Endothelial cell of umbilical vein (primary cell): ENCODE results near the gene DAPK2. TPM values are rescaled to one million over a fixed set of nuclear protein-coding genes. Genes with fewer than 3 reads are reported as not detected.

ENCODE experiments used
- BruUV-seq: library from RNA; stranded (reverse); fragments of 400-500 nt; replicated peaks from 2 replicates; lab custom pipeline; 2021; lab: Mats Ljungman, UMichigan
- CTCF ChIA-PET: fragments of 300-600, 350-600 bp; sonication (Branson Sonifier 250); formaldehyde crosslinking; loops from one replicate; lab custom pipeline; 2021; ENCODE audit warnings: antibody characterized with exemption, inconsistent platforms; lab: Charles Lee
- POLR2A ChIA-PET: fragments of 300-600, 350-600 bp; sonication (Branson Sonifier 250); formaldehyde crosslinking; loops from one replicate; lab custom pipeline; 2021; ENCODE audit warnings: antibody characterized with exemption, inconsistent platforms; lab: Charles Lee
- DNase-seq: peaks from one replicate; pipeline ENCODE4 v3.0.0-alpha.2; 2011; ENCODE audit warnings: low read depth, low spot score
- FAIRE-seq: peaks from 2 replicates; lab custom pipeline; 2011; peaks lifted over from hg19 to GRCh38; lab: Jason Lieb, UNC
- H2AFZ ChIP-seq: 2 replicates; pipeline ENCODE4 v1.6.0; 2012; ENCODE audit warnings: low read depth, low read length, control low read depth, inconsistent platforms
- H3K27ac ChIP-seq: 2 replicates; pipeline ENCODE4 v1.5.1; 2011; ENCODE audit warnings: low read depth, mild to moderate bottlenecking, control low read depth, low read length, moderate library complexity; ENCODE audit not compliant: insufficient read depth
- H3K27me3 ChIP-seq, 2 experiments: 2 replicates each; pipeline versions ENCODE4 v1.6.0 to v1.6.1; 2011; ENCODE audit warnings: low read length in 2 of 2, mixed read lengths in 1 of 2; ENCODE audit not compliant: control insufficient read depth in 2 of 2, insufficient read depth in 2 of 2
- H3K36me3 ChIP-seq, 2 experiments: 2 replicates in 1 of 2; 3 replicates in 1 of 2; pipeline ENCODE4 v1.5.1; 2011; ENCODE audit warnings: low read length in 2 of 2, mild to moderate bottlenecking in 1 of 2, moderate library complexity in 1 of 2; ENCODE audit not compliant: control insufficient read depth in 2 of 2, insufficient read depth in 2 of 2; ENCODE audit errors: extremely low read depth in 1 of 2
- H3K4me1 ChIP-seq: 3 replicates; pipeline ENCODE4 v1.5.1; 2011; ENCODE audit warnings: mild to moderate bottlenecking, low read length; ENCODE audit not compliant: control insufficient read depth, insufficient read depth; ENCODE audit errors: extremely low read depth
- H3K4me2 ChIP-seq: 2 replicates; pipeline ENCODE4 v1.6.1; 2011; ENCODE audit warnings: low read length, control low read depth, mixed read lengths; ENCODE audit not compliant: insufficient read depth
- H3K4me3 ChIP-seq, 3 experiments: fragments of 200-600 bp in 1 of 3; sonication (generic), shearing (Covaris generic) in 1 of 3; replicated peaks in 1 of 3; 2 replicates each; pipeline ENCODE4 v1.5.1; 2011 to 2016; ENCODE audit warnings: control low read depth in 3 of 3, low read length in 3 of 3, mild to moderate bottlenecking in 2 of 3, inconsistent platforms in 1 of 3, low read depth in 1 of 3, moderate library complexity in 1 of 3; ENCODE audit not compliant: insufficient read depth in 1 of 3
- H3K79me2 ChIP-seq: 2 replicates; pipeline ENCODE4 v1.6.0; 2012; ENCODE audit warnings: low read length, inconsistent platforms; ENCODE audit not compliant: control insufficient read depth, insufficient read depth
- H3K9ac ChIP-seq: replicated peaks from 2 replicates; pipeline ENCODE3; 2011; ENCODE audit warnings: low read length, control low read depth; ENCODE audit not compliant: insufficient read depth; ENCODE audit errors: extremely low read depth
- H3K9me1 ChIP-seq: replicated peaks from 3 replicates; pipeline ENCODE4 v1.6.0; 2011; ENCODE audit warnings: mild to moderate bottlenecking, low read length; ENCODE audit not compliant: control insufficient read depth, insufficient read depth; ENCODE audit errors: extremely low read depth
- H3K9me3 ChIP-seq: replicated peaks from 2 replicates; pipeline ENCODE4 v1.5.1; 2012; ENCODE audit warnings: low read length, inconsistent platforms; ENCODE audit not compliant: control insufficient read depth, insufficient read depth
- H4K20me1 ChIP-seq: replicated peaks from 2 replicates; pipeline ENCODE3; 2011; ENCODE audit warnings: mild to moderate bottlenecking, low read length; ENCODE audit not compliant: control insufficient read depth, insufficient read depth; ENCODE audit errors: extremely low read depth
- EZH2 ChIP-seq: IDR thresholded peaks from 2 replicates; pipeline ENCODE4 v1.6.1; 2012; ENCODE audit warnings: borderline replicate concordance, low read depth, mild to moderate bottlenecking, moderate library complexity, low read length, inconsistent platforms; ENCODE audit not compliant: severe bottlenecking
- FOS ChIP-seq: IDR thresholded peaks from 2 replicates; pipeline ENCODE4 v1.6.1; 2011; ENCODE audit warnings: mild to moderate bottlenecking, low read length, moderate library complexity, borderline replicate concordance; ENCODE audit not compliant: insufficient read depth
- GATA2 ChIP-seq: IDR thresholded peaks from 2 replicates; pipeline ENCODE4 v1.7.0; 2011; ENCODE audit warnings: low read depth, mild to moderate bottlenecking, moderate library complexity, mixed read lengths, low read length; ENCODE audit not compliant: insufficient read length, insufficient read depth
- JUN ChIP-seq: IDR thresholded peaks from 2 replicates; pipeline ENCODE4 v1.6.1; 2011; ENCODE audit warnings: borderline replicate concordance, low read depth; ENCODE audit not compliant: insufficient read length, insufficient read depth
- MYC ChIP-seq: IDR thresholded peaks from one replicate; pipeline ENCODE4 v1.6.1; 2011; ENCODE audit warnings: mild to moderate bottlenecking, low read depth, low read length
- POLR2A ChIP-seq: IDR thresholded peaks from 2 replicates; pipeline ENCODE4 v1.6.1; 2012; ENCODE audit warnings: low read depth, mild to moderate bottlenecking, control low read depth, low read length
- POLR2AphosphoS5 ChIP-seq: IDR thresholded peaks from 2 replicates; pipeline ENCODE4 v1.6.1; 2012; ENCODE audit warnings: low read depth, mild to moderate bottlenecking, control low read depth, low read length, moderate library complexity; ENCODE audit not compliant: insufficient read depth
- dilution Hi-C: fragments of 300-500 bp; cut with MboI; formaldehyde crosslinking; loops from one replicate; pipeline ENCODE4 v1.15.0; 2019; ENCODE audit warnings: low sequenced_read_pairs; ENCODE audit not compliant: extremely low pct_ligation_motif_present
- intact Hi-C: fragments of 100-400 bp; cut with micrococcal nuclease; formaldehyde crosslinking; loops from one replicate; pipeline ENCODE4 v1.10.0; 2022
- polyA plus RNA-seq, 4 experiments: library from polyadenylated mRNA; depleted of rRNA in 3 of 4; stranded (reverse) in 3 of 4; unstranded in 1 of 4; fragments of >200 nt; gene quantifications; 2 replicates each; pipeline versions ENCODE4 v1.2.1 to v1.2.3, GENCODE V29; 2011 to 2012; ENCODE audit warnings: missing spikeins in 1 of 4
- total RNA-seq: library from RNA; stranded (reverse); gene quantifications from 2 replicates; pipeline ENCODE4 v1.2.3, GENCODE V29; 2021
- TF ChIP-seq, protein P1 (sequence below), 2 donors: IDR thresholded peaks; 1 replicate in 1 of 2; 2 replicates in 1 of 2; pipeline ENCODE4 v1.5.1; 2011; ENCODE audit warnings: low read length in 2 of 2, mild to moderate bottlenecking in 2 of 2, moderate library complexity in 2 of 2, control low read depth in 1 of 2, inconsistent platforms in 1 of 2, low read depth in 1 of 2; ENCODE audit not compliant: insufficient read depth in 1 of 2; ENCODE audit errors: extremely low read depth in 1 of 2
- TF ChIP-seq, protein P2 (sequence below): IDR thresholded peaks from 2 replicates; pipeline ENCODE4 v1.6.1; 2011; ENCODE audit not compliant: insufficient read depth, insufficient read length

Gene DAPK2
- total and polyA plus RNA-seq, 2 donors (not counting 3 experiments of a cell fraction or from before 2014, with no cell fraction given), result 2.8 to 6.7 TPM

DNA sequence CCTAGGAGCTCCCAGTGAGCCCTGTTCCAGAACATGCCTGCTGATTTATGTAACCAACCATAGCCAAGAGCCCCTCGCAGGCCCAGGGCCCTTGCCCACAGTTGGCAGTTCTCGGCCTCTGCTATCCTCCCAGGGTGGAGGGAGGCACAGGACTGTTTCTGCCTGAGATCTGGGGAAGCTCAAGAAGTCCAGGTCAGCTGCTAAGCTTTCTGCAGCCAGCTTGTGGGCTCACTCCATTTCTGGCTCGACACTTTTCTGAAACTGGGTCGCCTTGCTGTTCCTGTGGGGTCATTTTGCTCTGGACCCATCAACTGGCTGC, 140.1 kb downstream of the DAPK2 start:
- no peaks in the 10 kb centered on the region for H3K36me3 ChIP-seq
- H3K4me1 ChIP-seq, result peaks cover 32% of the 10 kb centered on the region
- H3K9me3 ChIP-seq, result no peaks in the 10 kb centered on the region
- H3K9me1 ChIP-seq, result no peaks in the 10 kb centered on the region
- H3K4me2 ChIP-seq, result peak overlapping the region; percentile 7
- H3K79me2 ChIP-seq, result no peaks in the 10 kb centered on the region
- POLR2A ChIA-PET, result no interaction called here
- FAIRE-seq (no peak), DNase-seq (no peak)
- peak overlapping the region; percentile 80 for H3K27ac ChIP-seq
- H3K27me3 ChIP-seq, result no peaks in the 10 kb centered on the region
- H2AFZ ChIP-seq, result peak overlapping the region; percentile 0
- no peaks in the 10 kb centered on the region for H4K20me1 ChIP-seq
- intact Hi-C loops (loop anchor here (5.0 kb wide), 1 partner anchor 36 kb away; no protein-coding TSS in a partner anchor), dilution Hi-C loops (no loop called here)
- no TSS peak for BruUV-seq
- H3K9ac ChIP-seq, result peak overlapping the region; percentile 16
- H3K4me3 ChIP-seq, result no peak overlapping the region
- CTCF ChIA-PET, result interaction anchor here (1.0 to 2.8 kb wide), 6 partner anchors 10 to 163 kb away, joined by 3 to 12 read pairs (median 6); no protein-coding TSS in a partner anchor
- TF ChIP-seq FOS (no peak), POLR2AphosphoS5 (no peak), EZH2 (no peak), JUN (no peak), GATA2 (no peak), POLR2A (no peak), MYC (no peak)
- TF ChIP-seq, protein P1, sequence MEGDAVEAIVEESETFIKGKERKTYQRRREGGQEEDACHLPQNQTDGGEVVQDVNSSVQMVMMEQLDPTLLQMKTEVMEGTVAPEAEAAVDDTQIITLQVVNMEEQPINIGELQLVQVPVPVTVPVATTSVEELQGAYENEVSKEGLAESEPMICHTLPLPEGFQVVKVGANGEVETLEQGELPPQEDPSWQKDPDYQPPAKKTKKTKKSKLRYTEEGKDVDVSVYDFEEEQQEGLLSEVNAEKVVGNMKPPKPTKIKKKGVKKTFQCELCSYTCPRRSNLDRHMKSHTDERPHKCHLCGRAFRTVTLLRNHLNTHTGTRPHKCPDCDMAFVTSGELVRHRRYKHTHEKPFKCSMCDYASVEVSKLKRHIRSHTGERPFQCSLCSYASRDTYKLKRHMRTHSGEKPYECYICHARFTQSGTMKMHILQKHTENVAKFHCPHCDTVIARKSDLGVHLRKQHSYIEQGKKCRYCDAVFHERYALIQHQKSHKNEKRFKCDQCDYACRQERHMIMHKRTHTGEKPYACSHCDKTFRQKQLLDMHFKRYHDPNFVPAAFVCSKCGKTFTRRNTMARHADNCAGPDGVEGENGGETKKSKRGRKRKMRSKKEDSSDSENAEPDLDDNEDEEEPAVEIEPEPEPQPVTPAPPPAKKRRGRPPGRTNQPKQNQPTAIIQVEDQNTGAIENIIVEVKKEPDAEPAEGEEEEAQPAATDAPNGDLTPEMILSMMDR (IDR thresholded peaks at IDR 0.05; ENCODE audit: extremely low read depth in 1 of 2, insufficient read depth in 1 of 2, low read depth in 1 of 2, low read length in 2 of 2), result no peak
- TF ChIP-seq, protein P2, sequence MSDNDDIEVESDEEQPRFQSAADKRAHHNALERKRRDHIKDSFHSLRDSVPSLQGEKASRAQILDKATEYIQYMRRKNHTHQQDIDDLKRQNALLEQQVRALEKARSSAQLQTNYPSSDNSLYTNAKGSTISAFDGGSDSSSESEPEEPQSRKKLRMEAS, result no peak
